Testis (tissue), 2 donors: ENCODE results near the gene PFKFB3.

ENCODE experiments used
- CTCF ChIP-seq, 3 experiments: fragments of 450-650 bp in 2 of 3; fragments of 200-600 bp in 1 of 3; sonication (generic) in 1 of 3; IDR thresholded peaks; one replicate each; pipeline ENCODE4 v1.5.1; 2016 to 2019; ENCODE audit warnings: antibody characterized with exemption in 3 of 3, mild to moderate bottlenecking in 2 of 3, moderate library complexity in 1 of 3
- POLR2A ChIP-seq: fragments of 450-650 bp; IDR thresholded peaks from one replicate; pipeline ENCODE4 v1.6.1; 2017; ENCODE audit warnings: antibody characterized with exemption, mild to moderate bottlenecking, moderate library complexity

GRCh38 chr10:6228647-6229046 is 25.9 kb downstream of the PFKFB3 start:
- no peak for TF ChIP-seq CTCF (IDR thresholded peaks at IDR 0.05)
- no peak for TF ChIP-seq POLR2A
